Heart left ventricle (tissue), 13 donors: ENCODE data around the gene MAN2B2.

Experiments used
- CTCF ChIP-seq, 12 donors: fragments of 200-600 bp; sonication (generic) in 4 of 12; IDR thresholded peaks; one replicate each; pipeline versions ENCODE4 v1.5.0 to v1.8.0; 2018 to 2022; ENCODE audit warnings: antibody characterized with exemption in 12 of 12, mild to moderate bottlenecking in 5 of 12
- POLR2A ChIP-seq, 2 donors: fragments of 450-650 bp; IDR thresholded peaks; one replicate each; pipeline ENCODE4 v1.6.1; 2017; ENCODE audit warnings: antibody characterized with exemption in 2 of 2, mild to moderate bottlenecking in 2 of 2, moderate library complexity in 2 of 2
- donor health status: ischemic (EF 13 %, LVEDD 7.1; RV severe dilation, severe dysfunction).
- donor health status: DM: no; HTN: yes; CAD: no.
- donor health status: DM: no; HTN: no; CAD: no.
- donor health status: ischemic (EF 25% LVEDD 6.9; RV normal size, moderate dysfunction).
- donor health status: ischemic (EF 25% LVEDD 5.7; RV mildly dilated, moderate dysfunction).
- donor health status: ischemic (EF 35%, LVEDD 5.7; RV mildly dilated, moderate dysfunction).
- donor health status: nonischemic (EF 11% LVEDD 7.7; RV severe dilation, severe dysfunction).
- donor health status: DM: yes; HTN: yes; CAD: no.
- donor health status: PGD.
- donor health status: ischemic (EF 29% LVEDD 5.4; RV normal size, mild dysfunction).
- donor health status: nonischemic (EF 23%, LVEDD 6.1; RV moderate dilation, normal function).

GRCh38 chr4:6607368-6608055 is 32.5 kb downstream of the MAN2B2 start:
- TF ChIP-seq CTCF (IDR thresholded peaks at IDR 0.05) (no peak), POLR2A (IDR thresholded peaks at IDR 0.05) (no peak)
